Sigmoid colon (tissue), 7 donors: ENCODE results near the gene NFATC1. TPM values are rescaled to one million over a fixed set of nuclear protein-coding genes. Genes with fewer than 3 reads are reported as not detected.

Source experiments
- DNase-seq: peaks from one replicate; pipeline ENCODE4 v3.0.0-alpha.2; 2019
- H3K27ac ChIP-seq, 4 donors: fragments of 200-600 bp; sonication (generic); one replicate each; pipeline ENCODE4 v1.5.1; 2016 to 2019; ENCODE audit warnings: mild to moderate bottlenecking in 1 of 4
- H3K27me3 ChIP-seq, 3 donors: fragments of 200-600 bp; sonication (generic); one replicate each; pipeline ENCODE4 v1.5.1; 2019; ENCODE audit warnings: mild to moderate bottlenecking in 1 of 3
- H3K36me3 ChIP-seq, 4 donors: fragments of 200-600 bp; sonication (generic); one replicate each; pipeline ENCODE4 v1.5.1; 2016 to 2019
- H3K4me1 ChIP-seq, 4 donors: fragments of 200-600 bp; sonication (generic); one replicate each; pipeline ENCODE4 v1.5.1; 2017 to 2019
- H3K4me3 ChIP-seq, 4 donors: fragments of 200-600 bp; sonication (generic); one replicate each; pipeline ENCODE4 v1.5.1; 2017 to 2019; ENCODE audit warnings: mild to moderate bottlenecking in 2 of 4, moderate library complexity in 1 of 4
- H3K9me3 ChIP-seq, 4 donors: fragments of 200-600 bp in 3 of 4; sonication (generic) in 3 of 4; one replicate each; pipeline versions ENCODE4 v1.5.1 to v1.6.1; 2013 to 2019
- CTCF ChIP-seq, 4 experiments: fragments of 450-650 bp in 3 of 4; fragments of 200-600 bp in 1 of 4; IDR thresholded peaks; one replicate each; pipeline ENCODE4 v1.5.1; 2016 to 2019; ENCODE audit warnings: antibody characterized with exemption in 4 of 4, mild to moderate bottlenecking in 3 of 4, moderate library complexity in 2 of 4
- EP300 ChIP-seq, 4 donors: sonication (generic); formaldehyde crosslinking; IDR thresholded peaks; one replicate each; pipeline ENCODE4 v1.6.1; 2017; ENCODE audit warnings: antibody characterized with exemption in 4 of 4
- POLR2A ChIP-seq, 2 donors: fragments of 450-650 bp; IDR thresholded peaks; one replicate each; pipeline ENCODE4 v1.6.1; 2016; ENCODE audit warnings: antibody characterized with exemption in 2 of 2, mild to moderate bottlenecking in 2 of 2, moderate library complexity in 2 of 2
- POLR2AphosphoS5 ChIP-seq, 4 donors: sonication (generic); formaldehyde crosslinking; IDR thresholded peaks; one replicate each; pipeline ENCODE4 v1.6.1; 2017; ENCODE audit warnings: antibody characterized with exemption in 4 of 4
- WGBS, 2 donors: extraction: QIAGEN DNeasy Blood & Tissue Kit; methylation state at CpG; one replicate each; pipeline ENCODE4 v1.1.7; 2013; 5-methylcytosine and 5-hydroxymethylcytosine counted together
- intact Hi-C: fragments of 100-400 bp; cut with DNase I; formaldehyde crosslinking; loops from one replicate; pipeline ENCODE4 v1.15.1; 2023
- polyA plus RNA-seq, 3 donors: library from polyadenylated mRNA; stranded (reverse); fragments of 200-250 nt; gene quantifications; one replicate each; pipeline ENCODE4 v1.2.3, GENCODE V29; 2013
- total RNA-seq, 4 donors: library from RNA; depleted of rRNA; stranded (reverse); fragments of >200 nt; gene quantifications; one replicate each; pipeline ENCODE4 v1.1.0, GENCODE V29; 2016
- donor health status: healthy with polysubstance abuse.
- donor health status: Bipolar disorder and iron deficiency.
- donor health status: healthy.

The NFATC1 gene
- total and polyA plus RNA-seq, 7 donors, result 1.6 to 13.8 (median 10.7) TPM

DNA sequence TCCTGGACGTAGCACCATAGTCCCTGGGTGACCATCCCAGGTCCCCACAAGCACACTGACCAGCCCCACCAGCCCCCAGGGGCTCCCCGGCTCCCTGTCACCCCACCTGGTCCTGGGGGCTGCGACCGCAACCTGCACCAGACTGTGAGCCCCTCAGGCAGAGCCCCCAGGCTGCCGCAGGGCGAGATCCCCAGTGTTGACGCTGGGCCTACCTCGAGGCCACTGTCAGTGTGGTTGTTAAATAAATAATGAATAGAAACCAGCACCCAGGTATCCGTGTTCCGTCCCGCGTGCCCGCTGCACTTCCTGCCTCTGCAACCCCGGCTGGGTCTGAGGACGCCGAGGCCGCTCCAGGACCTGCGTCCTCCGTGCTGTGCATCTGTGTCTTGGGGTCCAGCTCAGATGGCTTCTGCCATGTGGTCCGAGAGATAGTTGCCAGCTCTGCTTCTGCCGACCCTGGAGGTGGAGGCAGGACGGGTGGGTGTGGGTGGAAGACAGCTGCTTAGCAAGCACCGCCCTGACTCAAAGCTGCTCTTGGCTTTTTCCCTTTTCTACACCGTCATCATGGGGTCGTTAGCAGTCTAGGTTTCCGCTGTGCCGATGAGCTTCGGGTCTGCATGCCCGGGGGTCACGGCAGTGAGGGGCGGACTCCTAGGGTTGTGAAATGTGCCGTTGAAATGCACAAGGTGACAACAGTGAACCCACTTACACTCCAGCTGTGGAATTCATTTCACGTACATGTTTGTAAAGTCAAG lies 74.2 kb downstream of the NFATC1 start:
- Histone ChIP-seq H3K27ac (no peak overlapping the region), H3K27me3 (no peaks in the 10 kb centered on the region), H3K4me3 (no peak overlapping the region), H3K4me1 (peaks cover 0 to 26% (median 2%) of the 10 kb centered on the region in 4 donors), H3K36me3 (peaks cover 10 to 38% (median 23%) of the 10 kb centered on the region in 4 donors), H3K9me3 (no peaks in the 10 kb centered on the region)
- intact Hi-C loops, result no loop called here
- WGBS, 2 donors, result 89 to 91% methylated on average over 33 of the region's 33 CpGs
- no peak for DNase-seq
- TF ChIP-seq EP300 (IDR thresholded peaks at IDR 0.05), result no peak

DNA sequence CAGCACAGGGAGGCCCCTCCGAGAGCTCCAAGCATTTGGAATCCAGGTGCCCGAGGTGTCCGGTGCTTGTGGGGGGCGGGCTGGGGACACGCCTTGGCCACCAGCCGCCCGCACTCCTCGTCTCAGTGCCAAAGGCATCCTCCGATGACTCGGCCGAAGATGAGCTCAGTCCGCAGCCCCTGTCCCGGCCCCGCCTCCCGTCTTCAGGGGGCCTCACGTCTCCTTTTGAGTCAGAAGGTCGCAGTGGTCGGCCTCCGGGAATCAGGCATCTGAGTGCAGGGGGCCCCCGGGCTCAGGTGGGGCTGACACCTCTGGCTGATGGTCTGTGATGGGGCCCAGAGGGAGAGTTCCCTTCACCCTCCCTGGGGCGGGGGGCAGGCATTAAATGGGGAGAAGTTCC lies 74.8 kb downstream of the NFATC1 start:
- no peak for TF ChIP-seq POLR2A (IDR thresholded peaks at IDR 0.05)
- no peak for TF ChIP-seq POLR2AphosphoS5 (IDR thresholded peaks at IDR 0.05)
- no peak for TF ChIP-seq EP300 (IDR thresholded peaks at IDR 0.05)
- no peak for TF ChIP-seq CTCF (IDR thresholded peaks at IDR 0.05)
- H3K27me3 ChIP-seq, result no peaks in the 10 kb centered on the region
- H3K9me3 ChIP-seq, result no peaks in the 10 kb centered on the region
- no peak for DNase-seq
- WGBS, 2 donors, result 86 to 88% methylated on average over 21 of the region's 21 CpGs
- H3K4me3 ChIP-seq, result no peak overlapping the region
- peaks cover 10 to 38% (median 23%) of the 10 kb centered on the region in 4 donors for H3K36me3 ChIP-seq
- no peak overlapping the region for H3K27ac ChIP-seq
- peaks cover 0 to 19% (median 2%) of the 10 kb centered on the region in 4 donors for H3K4me1 ChIP-seq
- intact Hi-C loops, result no loop called here

DNA sequence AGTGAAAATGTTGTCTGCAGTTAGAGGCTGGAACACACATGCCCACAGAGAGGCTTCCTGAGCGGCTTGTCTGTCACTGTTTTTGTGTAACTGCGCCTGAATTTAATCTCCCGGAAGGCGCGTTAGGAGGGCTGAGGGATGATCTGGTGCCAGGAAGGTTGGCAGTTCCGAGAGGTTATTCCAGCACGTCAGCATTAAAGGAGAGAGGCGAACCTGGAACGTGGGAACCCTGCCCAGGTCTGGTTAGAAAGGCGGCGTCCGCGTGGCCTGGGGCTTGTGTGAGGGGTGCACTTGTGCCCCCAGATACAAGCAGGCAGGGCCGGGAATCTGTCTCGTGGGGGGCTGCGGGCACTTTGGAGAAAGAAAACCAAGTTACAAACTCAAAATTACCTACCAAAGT lies 75.3 kb downstream of the NFATC1 start:
- Histone ChIP-seq H3K36me3 (peaks cover 10 to 38% (median 23%) of the 10 kb centered on the region in 4 donors), H3K4me1 (peaks cover 0 to 14% (median 0%) of the 10 kb centered on the region in 4 donors), H3K27ac (peak overlapping the region in 1 of 4 donors; percentile 14), H3K27me3 (no peaks in the 10 kb centered on the region), H3K9me3 (no peaks in the 10 kb centered on the region), H3K4me3 (no peak overlapping the region)
- TF ChIP-seq EP300 (IDR thresholded peaks at IDR 0.05), result no peak
- TF ChIP-seq CTCF (IDR thresholded peaks at IDR 0.05), result no peak
- no peak for TF ChIP-seq POLR2A (IDR thresholded peaks at IDR 0.05)
- TF ChIP-seq POLR2AphosphoS5 (IDR thresholded peaks at IDR 0.05), result no peak
- WGBS, 2 donors, result 93 to 94% methylated on average over 16 of the region's 16 CpGs
- DNase-seq, result peak; percentile 79
- intact Hi-C loops, result no loop called here

DNA sequence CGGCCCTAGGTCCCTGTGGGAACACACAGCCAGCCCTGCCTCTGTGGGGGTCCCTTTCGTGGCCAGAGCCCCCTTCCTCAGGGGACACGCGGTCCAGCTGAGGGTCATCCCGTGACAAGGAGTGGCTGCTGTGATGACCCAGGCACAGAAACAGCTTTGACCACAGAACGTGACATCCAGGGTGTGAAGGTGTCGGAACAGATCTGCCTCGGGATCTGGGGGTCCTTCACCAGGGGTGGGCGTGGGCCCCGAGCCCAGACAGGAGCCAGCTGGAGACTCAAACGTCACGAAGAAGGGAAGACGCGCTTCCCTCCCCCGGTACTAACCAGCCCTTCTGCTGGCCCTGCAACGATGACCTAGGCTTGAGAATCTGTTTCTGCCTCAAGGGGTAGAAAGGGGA lies 75.9 kb downstream of the NFATC1 start:
- Histone ChIP-seq H3K36me3 (peaks cover 10 to 38% (median 23%) of the 10 kb centered on the region in 4 donors), H3K4me3 (no peak overlapping the region), H3K4me1 (peaks cover 0 to 12% (median 0%) of the 10 kb centered on the region in 4 donors), H3K27me3 (no peaks in the 10 kb centered on the region), H3K27ac (peak overlapping the region in 1 of 4 donors; percentile 14), H3K9me3 (no peaks in the 10 kb centered on the region)
- WGBS, 2 donors, result 88 to 91% methylated on average over 16 of the region's 16 CpGs
- TF ChIP-seq POLR2AphosphoS5 (IDR thresholded peaks at IDR 0.05) (no peak), POLR2A (IDR thresholded peaks at IDR 0.05) (no peak), EP300 (IDR thresholded peaks at IDR 0.05) (no peak), CTCF (IDR thresholded peaks at IDR 0.05) (no peak)
- no peak for DNase-seq
- intact Hi-C loops, result no loop called here

DNA sequence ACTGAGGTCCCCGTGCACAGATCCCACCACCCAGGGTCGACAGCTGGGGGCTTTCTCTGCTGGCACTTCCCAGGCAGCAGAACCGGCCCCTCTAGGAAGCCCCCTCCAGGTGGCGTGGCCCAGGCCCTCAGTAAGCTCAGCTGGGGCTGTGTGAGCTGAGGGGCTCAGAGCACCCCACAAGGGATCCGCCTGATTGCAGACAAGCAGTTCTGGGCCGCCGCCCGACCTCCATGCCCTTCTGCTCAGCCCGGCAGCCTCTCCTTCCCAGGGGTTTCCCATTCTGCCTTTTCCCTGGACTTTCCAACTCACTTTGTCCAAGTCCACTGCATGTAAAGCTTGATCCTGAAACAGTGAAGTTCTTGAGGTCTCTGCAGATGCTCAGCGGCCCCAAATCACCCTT lies 76.4 kb downstream of the NFATC1 start:
- intact Hi-C loops, result no loop called here
- TF ChIP-seq EP300 (IDR thresholded peaks at IDR 0.05) (no peak), POLR2AphosphoS5 (IDR thresholded peaks at IDR 0.05) (no peak), POLR2A (IDR thresholded peaks at IDR 0.05) (no peak), CTCF (IDR thresholded peaks at IDR 0.05) (no peak)
- no peak overlapping the region for H3K4me3 ChIP-seq
- peaks cover 10 to 35% (median 23%) of the 10 kb centered on the region in 4 donors for H3K36me3 ChIP-seq
- peaks cover 0 to 12% (median 0%) of the 10 kb centered on the region in 4 donors for H3K4me1 ChIP-seq
- H3K27ac ChIP-seq, result no peak overlapping the region
- DNase-seq, result no peak
- H3K9me3 ChIP-seq, result no peaks in the 10 kb centered on the region
- 90 to 94% methylated on average over 10 of the region's 10 CpGs for WGBS, 2 donors
- H3K27me3 ChIP-seq, result no peaks in the 10 kb centered on the region
